NCI-H524 treated with DMSO at 0.1 percent for 48 hours (cell line): ENCODE measurements around the gene EPYC.

Experiments used
- DNase-seq: peaks from one replicate; lab custom pipeline; 2025; lab: John Stamatoyannopoulos, UW

The EPYC gene

GRCh38 chr12:91004872-91005271 is at the start of gene EPYC:
TSS of gene EPYC (minus strand) at chr12:91004972. CDS start at chr12:91002565, 2,407 bp downstream.
- DNase-seq = no peak

- no peak for DNase-seq
These were observed 49.4 kb upstream of the EPYC start for GRCh38 chr12:91053951-91054715.

DNA sequence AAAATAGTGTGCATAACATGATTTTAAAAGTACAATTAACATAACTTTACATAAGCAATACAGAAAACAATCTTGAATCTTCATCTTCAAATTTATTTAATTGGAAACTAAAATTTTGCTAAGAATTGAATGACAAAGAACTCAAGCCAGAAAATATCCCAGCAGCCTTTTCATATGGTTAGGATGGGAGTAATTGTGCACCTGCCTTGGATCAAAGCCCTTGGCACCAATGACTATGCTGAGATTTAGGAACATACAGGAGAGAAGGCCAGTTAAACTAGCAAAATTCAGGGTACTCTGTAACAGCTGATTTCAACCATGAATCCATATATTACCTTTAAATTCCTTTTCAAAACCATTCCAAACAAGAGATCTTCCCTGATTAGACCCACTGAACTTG is 47.3 kb upstream of the EPYC start:
- no peak for DNase-seq

DNA sequence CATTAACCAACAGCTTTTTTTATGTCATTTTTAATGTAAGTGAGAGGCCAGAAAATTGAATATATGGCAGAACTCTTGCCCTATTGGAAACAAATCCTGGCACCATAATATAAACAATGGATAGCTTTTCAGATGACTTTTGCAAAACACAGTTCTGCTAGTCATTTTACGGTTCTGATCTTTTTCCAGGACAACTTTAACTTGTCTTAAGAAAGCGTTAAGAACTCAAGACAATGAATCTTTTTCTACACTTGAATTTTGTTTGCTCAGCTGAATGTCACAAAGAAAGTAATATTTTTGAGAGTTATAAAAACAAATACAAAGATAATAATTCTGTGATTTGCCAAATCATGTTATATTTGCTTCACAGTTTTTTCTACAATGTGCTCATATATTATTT is 39.8 kb upstream of the EPYC start:
- DNase-seq = no peak

DNA sequence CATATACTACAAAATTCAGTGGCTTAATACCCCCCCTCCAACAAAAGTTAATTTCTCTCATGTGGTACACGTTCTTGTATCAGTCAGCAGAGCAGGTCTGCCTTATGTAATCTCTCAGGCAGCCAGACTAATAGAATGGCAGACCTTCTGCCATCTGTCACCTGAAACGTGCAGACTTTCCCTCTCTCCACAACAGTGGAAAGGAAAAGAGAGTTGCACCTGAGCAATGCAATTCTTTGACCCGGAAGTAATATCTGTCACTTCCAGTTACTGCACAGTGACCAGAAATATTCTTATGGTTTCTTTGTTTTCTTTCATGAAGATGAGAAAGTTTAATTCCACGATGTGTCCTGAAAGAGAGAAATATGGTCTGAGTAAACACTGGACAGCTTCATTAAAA is 38.6 kb upstream of the EPYC start:
- no peak for DNase-seq

GRCh38 chr12:91040096-91040755 is 35.5 kb upstream of the EPYC start:
- no peak for DNase-seq

- no peak for DNase-seq
These were observed 32.5 kb upstream of the EPYC start for GRCh38 chr12:91037276-91037675.

GRCh38 chr12:91033251-91033650 is 28.5 kb upstream of the EPYC start:
- DNase-seq = no peak

- no peak for DNase-seq
These were observed 18.7 kb upstream of the EPYC start for GRCh38 chr12:91023326-91024004.

- DNase-seq = no peak
These were observed 16.3 kb upstream of the EPYC start for GRCh38 chr12:91021076-91021475.

GRCh38 chr12:91019455-91019854 is 14.7 kb upstream of the EPYC start:
- no peak for DNase-seq

- no peak for DNase-seq
These were observed 12.9 kb upstream of the EPYC start for GRCh38 chr12:91017511-91018263.

GRCh38 chr12:91017043-91017442 is 12.3 kb upstream of the EPYC start:
- no peak for DNase-seq

- no peak for DNase-seq
These were observed 4.7 kb upstream of the EPYC start for GRCh38 chr12:91009319-91009950.

DNA sequence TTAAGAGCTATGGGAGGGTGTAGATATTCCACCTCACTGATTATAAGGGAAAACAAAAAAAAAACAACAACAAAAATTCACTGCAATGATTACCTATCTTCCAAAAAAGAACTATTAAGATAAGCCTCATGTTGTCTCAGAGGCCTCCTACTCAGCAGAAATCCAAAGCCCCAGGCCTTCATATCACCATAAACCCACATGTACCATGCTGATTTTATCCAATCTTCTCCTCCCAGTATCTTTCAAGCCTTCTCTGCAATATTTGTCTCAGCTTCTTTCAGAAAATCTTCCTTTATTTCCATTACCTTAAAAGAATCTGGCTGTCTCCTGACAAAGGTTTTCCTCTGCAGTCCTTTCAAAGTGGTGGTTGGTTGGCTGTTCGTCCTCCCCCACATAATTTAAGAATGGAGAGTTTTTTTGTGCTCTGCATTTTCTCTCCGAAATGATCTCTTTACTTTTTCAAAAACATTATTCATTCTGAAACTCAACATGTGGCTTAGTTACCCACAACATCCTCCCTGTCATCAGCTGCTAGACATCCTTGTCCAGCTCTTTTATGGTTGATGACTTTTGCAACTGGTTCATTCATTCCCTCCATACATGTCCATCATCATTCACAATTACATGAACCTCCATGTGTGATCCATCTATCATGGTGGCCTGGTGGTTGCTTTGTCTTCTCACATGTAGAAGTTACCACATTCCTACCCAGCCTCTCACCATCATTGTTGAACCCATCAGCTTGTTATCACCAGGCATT is 2.9 kb upstream of the EPYC start:
- no peak for DNase-seq

- DNase-seq = no peak
These were observed 1.0 kb downstream of the EPYC start for GRCh38 chr12:91003737-91004136.

GRCh38 chr12:91001306-91001705 is 3.5 kb downstream of the EPYC start:
- DNase-seq = no peak

- no peak for DNase-seq
These were observed 4.8 kb downstream of the EPYC start for GRCh38 chr12:90999966-91000365.

- no peak for DNase-seq
These were observed 5.2 kb downstream of the EPYC start for GRCh38 chr12:90999527-90999926.

DNA sequence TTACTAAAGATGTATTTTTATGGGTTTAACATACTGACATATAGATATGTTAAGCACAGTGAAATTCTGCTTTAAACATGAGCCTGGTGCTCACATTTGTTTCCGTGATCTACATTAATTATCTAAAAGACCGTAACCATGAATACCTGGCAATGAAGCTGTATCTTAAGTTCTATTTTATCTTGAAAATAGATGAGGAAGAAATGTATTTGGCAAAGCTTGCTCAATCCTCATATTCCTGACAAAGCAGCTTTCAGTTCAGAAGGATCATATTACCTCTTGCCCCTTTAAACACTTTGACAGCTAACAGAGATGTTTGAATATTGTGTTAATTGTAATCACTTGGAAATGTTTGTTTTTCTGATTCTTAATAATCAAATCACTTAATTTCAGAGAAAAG is 9.8 kb downstream of the EPYC start:
- no peak for DNase-seq

GRCh38 chr12:90991952-90992465 is 12.8 kb downstream of the EPYC start:
- DNase-seq = no peak
